OCI-LY3 (cell line): ENCODE measurements around the gene SERPINB1.

ENCODE experiments used
- CTCF ChIP-seq: fragments of 200-600, 300-600 bp; sonication (generic); IDR thresholded peaks from 2 replicates; pipeline ENCODE4 v1.5.1; 2014; ENCODE audit warnings: antibody characterized with exemption, low read length, low read depth
- EZH2phosphoT487 ChIP-seq: fragments of 200-600 bp; shearing (Covaris generic); IDR thresholded peaks from 2 replicates; pipeline ENCODE4 v1.6.1; 2018; ENCODE audit warnings: antibody characterized with exemption, mixed run types, low read depth

DNA sequence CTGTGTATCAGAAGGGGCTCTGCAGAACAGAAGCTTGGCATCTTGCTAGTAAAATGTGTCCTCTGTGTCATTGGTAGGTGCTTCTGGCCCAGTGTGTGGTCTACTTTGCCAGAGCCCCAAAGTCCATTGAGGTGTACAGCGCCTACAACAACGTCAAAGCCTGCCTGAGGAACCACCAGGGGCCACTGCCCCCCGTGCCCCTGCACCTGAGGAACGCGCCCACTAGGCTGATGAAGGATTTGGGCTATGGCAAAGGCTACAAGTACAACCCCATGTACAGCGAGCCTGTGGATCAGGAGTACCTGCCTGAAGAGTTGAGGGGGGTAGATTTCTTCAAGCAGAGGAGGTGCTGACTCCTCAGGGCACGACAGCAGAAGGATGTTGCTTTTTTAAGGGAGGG lies 56.7 kb downstream of the SERPINB1 start:
- no peak for TF ChIP-seq CTCF
- no peak for TF ChIP-seq EZH2phosphoT487
